Activated CD4-positive, alpha-beta T cell treated with anti-CD3 and anti-CD28 coated beads, Interleukin-2, amount 50 U/mL, for 4 hours (primary cell): ENCODE data around the gene TEX261.
A peak's percentile ranks its signal among the peaks of the same experiment; 100 is the strongest.

ENCODE experiments used
- DNase-seq, 2 experiments: peaks; one replicate each; pipeline ENCODE4 v3.0.0-alpha.2; 2020

Gene TEX261

DNA sequence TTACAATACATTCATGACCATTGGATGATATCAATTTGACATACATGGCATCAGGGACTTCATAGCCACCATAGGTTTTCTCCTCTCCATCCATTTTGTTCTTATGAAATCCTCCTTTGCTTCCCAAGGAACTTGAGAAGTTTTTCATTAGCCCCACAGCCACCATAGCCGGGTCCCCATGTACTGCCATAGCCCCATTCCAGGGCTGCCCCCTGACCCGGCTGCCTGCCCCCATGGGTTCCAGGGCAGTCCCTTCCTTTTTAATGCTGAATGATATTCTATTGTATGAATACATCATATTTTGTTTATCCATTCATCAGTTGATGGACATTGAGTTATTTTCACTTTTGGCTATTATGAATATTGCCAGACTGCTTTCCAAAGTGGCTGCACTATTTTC is 38.5 kb downstream of the TEX261 start:
- DNase-seq: no peak

DNA sequence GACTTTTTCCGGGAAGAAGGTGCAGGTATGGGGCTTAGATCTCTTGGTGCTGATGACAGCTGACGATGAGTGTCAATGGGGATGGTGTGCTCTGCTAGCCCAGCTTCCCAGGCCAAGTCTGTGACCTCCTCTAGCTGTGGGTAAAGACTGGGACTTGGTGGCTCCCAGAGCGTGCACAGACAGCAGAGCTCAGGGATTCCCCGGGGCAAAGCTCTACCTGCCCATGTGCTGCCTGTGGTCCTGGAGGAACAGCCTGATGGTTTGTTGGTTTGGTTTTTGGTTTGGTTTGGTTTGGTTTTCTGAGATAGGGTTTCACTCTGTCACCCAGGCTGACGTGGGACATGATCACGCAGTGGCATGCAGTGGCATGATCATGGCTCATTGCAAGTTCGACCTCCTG is 39.8 kb downstream of the TEX261 start:
- no peak for DNase-seq

DNA sequence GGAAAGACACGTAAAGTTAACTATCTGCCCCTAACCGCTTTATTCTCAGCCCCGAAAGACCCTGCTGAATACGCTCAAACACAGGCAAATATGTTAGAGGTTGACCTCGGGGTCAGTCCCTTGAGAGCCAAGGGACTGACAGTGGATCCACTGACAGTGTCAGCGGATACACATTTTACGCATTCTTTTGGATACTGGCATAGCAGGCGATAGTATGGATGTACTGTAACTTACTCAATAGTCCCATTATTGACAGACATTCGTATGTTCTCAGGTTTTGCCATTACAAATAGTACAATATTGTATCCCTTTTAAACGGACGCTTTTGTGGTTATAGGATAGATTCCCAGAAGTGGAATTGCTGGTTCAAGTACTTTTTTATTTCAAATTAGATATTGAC is 45.6 kb downstream of the TEX261 start:
- DNase-seq: no peak

DNA sequence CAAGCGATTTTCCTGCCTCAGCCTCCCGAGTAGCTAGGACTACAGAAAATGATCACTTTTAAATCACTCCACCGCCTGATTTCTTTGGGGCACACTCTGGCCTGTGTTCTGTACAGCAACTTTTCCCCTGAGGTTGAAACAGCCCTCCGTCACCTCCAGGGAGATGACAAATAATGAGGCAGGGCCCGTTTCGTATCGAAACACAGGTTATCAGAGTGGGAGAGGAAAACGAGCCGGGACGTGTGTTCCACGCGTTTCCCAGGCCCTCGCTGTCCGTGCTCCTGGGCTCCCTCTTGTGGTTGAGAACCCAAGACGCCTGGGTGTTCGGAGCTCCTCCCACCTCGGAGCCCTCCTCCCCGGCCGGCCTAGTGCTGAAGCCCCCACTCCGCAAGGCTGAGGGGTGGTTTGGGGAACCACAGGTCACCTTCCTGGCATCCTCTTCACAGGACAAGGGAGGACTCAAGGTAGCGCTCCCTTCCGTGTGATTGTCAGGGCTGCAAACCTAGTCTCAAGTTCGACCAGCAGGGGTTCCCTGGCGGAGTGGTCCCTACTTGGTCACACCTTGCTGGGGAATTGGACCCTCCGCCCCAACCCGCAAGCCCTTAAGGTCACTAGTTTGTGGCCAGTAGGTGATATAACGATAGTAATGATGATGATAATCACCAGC is 46.2 kb downstream of the TEX261 start:
- DNase-seq: peak; percentile 76 to 80

DNA sequence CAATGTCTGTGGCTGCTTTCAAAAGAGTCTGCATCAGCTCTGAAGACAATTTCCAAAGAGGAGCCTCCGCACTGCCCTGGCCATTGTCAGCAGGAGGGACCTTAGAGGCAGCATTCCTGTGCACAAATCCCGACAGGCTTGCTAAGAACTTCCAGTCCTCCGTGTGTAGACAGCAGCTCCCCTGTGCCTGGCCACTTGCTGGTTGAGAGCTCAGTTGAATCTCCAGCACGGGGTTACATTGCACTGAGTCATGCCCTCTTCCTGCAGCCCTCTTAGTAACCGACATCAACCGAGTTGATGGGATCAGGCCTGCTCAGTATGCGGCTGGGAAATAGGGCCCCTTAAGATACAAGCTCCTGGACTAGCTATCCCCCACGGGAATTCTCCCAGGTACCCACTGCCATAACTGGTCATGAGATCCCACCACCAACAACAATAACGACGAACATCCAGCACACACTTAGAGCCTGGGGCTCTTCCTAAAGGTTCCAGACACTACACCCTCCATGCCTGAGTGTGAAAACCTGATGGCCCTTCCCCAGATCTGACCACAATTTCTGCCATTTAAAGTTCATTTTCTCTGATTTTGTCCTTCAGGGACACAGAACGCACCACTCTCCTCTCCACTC is 47.0 kb downstream of the TEX261 start:
- DNase-seq: no peak

DNA sequence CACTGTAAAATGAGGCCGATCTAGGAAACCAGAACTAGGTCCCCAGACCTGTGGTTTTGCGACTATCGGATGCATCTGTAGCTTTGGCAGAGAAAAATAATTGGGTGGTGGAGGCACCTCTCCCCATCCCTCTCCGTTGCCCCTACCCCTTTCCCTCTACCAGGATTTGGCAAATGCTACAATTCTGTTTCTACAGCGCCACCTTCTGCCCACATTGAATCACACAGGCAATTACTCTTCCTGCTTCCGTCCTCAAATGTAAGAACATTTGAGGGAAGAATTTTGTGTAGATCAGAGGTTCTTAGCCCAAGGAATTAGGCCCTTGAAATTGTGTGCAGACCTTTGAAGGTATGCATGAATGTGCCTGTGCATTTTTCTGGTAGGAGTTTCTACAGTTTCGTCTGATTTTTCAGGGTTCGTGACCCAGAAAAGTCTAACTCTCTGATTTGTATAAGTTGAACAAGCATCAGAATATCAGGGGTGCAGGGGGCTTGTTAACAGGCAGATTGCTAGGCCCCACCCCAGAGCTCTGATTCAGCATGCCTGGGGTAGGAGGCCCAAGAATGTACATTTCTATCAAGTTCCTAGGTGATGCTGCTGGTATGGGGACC is 47.7 kb downstream of the TEX261 start:
- peak; percentile 29 to 49 for DNase-seq

DNA sequence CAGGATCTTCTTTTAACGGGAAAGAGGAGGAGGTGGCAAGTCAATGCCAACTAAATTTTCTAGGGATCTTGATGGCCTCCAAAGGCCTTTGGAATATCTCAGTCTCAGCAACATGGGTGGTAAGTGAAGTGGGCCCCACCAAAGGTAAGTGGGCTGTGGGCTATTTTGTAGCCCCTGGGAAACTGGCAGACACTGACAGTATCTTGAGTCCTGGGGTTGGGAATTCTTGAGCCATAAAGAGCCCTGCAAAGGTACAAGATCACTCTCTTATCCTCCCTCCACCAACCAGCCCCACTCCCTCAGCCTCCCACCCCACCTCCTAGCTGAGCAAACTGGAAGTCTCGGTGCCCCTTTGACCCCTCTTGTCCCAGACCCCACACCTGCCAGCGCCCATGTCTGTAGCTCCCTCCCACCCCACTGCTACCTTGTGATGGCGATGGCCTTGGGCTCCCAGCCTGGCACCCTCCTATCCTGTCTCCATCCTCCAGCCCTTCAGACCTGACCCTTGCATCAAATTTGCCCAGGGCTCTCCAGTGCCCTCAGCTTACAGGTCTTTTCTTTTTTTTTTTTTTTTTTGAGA is 50.5 kb downstream of the TEX261 start:
- no peak for DNase-seq

DNA sequence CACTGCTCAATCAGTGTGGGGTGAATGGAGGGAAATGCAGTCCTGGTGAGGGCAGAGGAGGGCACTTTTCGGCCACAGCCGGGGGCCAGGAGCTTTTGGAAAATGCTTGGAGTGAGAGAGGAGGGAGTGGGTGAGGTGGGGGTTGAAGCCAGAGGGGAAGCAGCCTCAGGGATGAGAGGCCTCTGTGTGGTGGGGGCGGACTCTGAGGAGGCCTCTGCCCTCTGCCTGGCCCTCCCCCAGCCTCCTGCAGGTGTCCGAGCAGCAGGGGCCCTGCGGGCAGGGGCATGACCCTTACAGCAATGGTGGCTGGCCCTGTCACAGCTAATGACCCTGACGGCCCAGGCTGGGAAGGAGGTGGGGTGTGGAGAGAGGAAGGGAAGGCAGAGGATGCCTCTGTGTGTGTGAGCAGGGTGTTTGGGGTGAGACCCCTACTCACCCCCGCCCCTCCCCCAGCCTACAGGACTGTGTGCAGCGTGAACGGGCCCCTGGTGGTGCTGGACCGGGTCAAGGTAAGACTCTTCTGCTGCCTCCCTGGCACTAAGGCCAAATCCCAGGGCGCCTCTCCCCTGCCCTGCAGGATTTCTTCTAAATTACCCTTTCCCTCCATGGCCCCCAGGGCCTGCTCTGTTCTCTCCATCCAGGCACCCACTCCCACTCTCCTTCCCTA is 51.3 kb downstream of the TEX261 start:
- DNase-seq: no peak

DNA sequence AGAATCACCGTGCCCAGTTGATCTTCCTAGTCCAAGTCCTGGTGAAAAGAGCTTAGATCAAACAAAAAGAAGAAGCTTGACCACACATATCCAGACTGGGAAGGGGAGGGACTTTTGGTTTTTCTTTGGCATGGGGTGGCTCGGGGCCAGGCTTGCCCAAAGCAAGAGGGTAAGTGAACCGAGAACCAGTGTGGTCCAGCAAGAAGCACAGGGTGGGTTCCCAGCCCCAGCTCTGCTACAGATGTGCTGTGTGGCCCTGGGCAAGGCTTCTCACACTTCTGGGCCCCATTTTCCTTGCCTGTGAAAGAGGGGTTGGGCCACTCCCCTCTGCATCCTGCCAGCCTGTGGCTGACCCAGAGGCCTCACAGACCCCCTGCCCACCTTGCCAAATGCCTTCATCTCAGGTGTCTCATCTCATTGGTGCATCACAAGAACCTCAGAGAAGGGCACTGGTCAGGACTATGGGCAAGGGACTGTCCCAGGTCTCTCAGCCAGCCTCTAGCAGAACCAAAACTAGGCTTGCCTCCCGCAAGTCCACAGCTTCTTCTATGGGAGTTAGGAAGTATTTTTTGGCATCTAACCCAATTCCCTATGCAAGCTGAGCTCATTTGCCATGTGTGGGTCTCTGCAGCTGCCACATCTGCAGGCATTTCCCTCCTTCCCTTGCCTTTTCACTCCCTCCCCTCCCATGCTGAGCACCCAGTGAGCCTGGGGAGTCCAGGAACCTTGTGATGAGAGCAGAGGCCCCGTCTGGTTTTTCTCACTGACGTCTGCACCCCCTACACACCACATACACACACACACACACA is 52.1 kb downstream of the TEX261 start:
- DNase-seq: no peak

DNA sequence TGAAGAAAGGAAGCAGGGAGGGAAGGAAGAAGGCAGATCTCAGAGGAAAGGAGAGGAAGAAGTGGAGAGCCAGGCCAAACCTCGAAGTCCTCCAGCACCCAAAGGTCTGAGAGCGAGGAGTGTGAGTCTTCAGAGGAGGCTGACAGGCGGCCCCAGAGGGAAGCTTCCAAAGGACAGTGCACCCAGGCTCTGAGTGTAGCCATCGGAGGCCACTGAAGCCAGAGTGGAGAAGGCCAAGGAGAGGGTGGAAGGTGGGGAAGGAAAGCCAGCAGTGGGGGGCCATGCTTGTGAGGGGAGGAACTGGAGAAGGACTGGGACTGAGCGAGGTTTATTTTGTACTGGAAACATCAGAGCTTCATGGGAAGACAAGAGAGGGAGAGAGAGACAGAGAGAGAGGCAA is 53.0 kb downstream of the TEX261 start:
- DNase-seq: no peak

DNA sequence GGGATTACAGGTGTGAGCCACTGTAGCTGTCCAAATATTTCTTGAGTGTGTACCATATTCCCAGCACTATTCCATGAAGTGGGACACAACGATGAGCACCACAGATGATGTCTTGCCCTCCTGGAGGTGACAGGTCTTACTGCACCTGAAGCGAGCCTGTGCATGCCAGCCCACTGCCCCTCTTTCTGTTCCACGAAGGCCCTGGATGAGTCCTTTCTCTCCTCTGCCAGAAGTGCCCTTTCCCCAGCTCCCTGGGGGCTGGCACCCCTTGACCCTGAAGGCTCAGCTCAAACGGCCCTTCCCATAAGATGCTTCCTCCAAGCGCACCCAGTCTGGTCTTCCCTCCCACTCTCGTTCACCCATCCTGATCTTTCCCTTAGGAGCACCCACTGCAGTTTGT is 53.5 kb downstream of the TEX261 start:
- no peak for DNase-seq

DNA sequence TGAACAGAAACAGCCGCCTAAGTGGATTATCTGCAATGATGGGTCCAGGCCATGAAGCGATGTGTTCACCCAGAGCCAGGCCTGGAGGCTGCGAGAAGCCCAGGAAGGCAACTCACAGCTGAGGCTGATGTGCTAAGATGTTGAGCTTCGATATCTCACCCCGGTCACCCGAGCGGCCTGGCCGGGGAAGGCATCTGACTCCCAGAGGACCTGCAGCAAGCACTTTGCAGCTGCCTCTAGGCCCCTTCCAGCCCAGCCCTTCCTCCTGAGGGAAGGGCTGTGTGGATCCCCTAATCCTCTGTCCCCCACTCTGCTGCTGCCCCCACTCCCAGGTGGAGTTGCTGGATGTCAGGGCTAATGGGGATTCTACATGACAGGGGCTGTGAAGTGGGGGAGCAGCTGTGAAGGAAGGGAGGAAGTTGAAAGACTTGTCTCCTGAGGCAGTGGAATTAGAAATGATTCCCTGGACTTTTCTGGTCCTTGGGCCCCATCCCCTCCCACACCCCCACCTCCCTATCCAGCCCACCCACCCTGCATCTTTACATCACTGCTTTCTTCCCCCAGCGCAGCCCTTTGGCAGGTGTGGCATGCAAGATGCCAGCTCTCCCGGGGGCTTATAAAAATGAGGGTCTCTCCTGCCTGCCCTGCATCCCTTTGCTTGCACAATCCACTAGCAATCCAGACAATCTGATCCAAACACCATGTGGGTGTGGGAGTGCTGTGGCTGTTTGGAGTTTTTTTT is 54.7 kb downstream of the TEX261 start:
- DNase-seq: no peak

DNA sequence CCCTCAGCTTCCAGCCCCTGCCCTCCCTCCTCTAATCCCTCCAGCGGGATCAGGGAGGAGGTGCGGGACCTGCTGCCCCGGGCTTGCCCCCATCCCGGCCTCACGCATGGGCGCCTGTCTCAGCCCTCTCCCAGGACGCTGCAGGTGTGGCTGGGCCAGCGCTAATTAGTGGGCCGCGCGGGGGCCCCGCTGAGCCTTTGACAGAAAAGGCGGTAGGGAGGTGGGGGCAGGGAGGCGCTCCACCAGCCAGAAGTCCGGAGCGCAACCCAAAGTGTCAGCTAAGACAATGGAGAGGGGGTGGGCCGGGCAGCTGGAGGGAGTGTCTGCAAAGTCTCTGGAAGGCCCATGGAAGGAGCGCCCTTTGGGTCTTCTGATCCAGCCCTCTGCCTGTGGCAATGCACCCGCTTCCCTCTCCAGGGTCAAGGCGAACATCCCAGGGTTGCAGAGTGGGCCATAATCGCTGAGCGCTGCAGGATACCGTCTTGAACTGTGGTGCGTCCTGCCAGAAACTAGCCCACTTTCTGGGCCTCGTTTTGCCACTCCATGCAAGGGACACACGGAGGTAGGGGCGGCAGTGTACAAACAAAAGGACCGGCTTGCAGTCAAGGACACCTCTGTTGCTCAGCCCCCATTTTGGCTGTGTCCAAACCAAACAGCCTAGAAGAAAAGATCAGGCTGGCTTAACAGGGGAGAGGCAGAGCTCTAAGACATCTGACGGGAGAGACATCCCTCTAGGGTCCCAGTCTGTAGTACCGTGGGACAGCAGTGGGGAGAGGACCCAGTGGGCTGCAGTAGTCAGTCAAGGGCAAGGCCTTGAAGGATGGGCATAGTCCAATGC is 55.5 kb downstream of the TEX261 start:
- DNase-seq: no peak

DNA sequence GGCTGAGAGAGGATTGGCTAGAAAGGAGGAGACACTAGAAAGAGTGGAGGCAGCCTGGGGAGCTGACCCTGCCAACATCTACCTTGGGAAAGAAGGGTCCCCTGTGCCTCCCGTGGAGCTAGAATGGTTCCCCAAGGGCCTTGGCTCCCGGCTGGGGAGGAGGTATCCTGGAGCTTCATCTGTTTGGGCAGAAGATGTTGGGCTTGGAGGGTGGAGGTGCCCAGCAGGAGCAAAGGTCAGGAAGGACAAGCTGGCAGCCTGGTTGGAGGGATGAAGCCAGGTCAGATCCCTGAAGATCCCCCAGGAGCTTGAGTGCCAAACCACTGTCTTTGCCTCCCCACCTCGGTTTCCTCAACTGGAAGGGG is 56.1 kb downstream of the TEX261 start:
- DNase-seq: no peak

DNA sequence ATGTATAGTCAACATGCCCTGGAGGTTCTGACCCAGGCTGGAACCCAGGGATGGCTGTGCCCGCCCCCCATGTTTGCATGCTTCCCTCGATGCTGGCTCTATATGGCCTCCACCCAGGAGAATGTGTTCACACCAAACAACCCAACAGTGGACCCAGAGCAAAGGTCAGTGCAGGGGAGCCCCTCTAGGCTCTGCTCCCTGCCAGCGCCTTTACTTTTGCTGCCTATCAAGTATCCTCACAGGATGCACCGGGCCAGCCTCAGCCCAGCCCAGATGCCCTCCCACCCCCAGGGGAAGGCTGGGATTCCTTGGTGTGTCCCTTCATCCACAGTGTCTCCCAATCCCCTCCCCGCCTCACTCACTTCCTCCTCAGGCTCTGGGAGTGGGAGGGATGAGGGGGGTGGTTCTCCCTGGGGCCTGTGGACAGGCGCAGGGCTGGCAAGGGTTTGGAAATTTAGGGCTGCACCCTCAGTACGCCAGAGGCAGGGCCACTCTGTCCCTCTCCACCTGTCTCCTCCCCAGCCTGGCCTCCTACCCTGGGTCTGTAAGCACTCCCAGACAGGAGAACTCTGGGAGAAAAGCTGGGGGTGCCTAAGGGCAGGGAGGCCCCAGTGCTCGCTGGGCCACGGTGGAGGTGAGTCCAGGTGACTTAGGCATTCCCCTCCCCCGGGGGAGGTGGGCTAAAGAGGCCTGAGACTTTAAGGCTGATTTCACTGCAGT is 56.6 kb downstream of the TEX261 start:
- no peak for DNase-seq

DNA sequence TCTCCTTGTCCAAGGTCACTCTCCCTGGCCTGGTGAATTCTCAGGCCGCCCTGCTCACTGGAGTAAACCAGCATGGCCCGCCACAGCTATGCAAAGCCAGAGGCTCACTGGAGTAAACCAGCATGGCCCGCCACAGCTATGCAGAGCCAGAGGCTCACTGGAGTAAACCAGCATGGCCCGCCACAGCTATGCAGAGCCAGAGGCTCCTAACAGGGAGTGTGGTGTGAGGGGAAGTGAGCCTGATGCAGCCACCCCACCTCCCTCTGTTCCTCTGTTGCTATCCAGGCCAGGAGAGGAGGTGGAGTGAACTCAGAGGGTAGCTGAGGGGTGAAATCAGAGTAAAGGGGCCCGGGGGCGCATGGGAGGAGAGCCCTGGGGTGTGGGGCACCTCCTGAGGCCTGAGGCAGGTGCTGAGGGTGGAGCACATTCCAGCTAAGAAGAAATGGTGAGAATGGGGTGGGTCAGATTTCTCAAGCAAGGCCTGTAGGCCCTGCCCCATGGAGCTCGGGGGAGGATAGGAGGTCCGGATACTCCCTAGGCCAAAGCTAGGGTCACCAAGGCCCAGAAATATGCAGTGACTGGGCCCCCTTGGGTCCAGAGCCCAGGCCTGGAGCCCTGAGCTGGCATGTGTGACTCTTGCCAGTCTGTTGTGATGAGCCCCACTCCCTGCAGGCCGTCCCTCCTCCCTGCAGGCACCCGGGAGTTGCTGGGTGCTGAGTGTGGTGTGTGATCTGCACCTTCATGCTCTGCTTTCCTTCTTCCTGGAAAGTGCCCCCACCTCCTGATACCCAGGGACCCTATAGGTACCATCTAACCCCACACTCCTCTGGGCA is 57.5 kb downstream of the TEX261 start:
- DNase-seq: no peak

DNA sequence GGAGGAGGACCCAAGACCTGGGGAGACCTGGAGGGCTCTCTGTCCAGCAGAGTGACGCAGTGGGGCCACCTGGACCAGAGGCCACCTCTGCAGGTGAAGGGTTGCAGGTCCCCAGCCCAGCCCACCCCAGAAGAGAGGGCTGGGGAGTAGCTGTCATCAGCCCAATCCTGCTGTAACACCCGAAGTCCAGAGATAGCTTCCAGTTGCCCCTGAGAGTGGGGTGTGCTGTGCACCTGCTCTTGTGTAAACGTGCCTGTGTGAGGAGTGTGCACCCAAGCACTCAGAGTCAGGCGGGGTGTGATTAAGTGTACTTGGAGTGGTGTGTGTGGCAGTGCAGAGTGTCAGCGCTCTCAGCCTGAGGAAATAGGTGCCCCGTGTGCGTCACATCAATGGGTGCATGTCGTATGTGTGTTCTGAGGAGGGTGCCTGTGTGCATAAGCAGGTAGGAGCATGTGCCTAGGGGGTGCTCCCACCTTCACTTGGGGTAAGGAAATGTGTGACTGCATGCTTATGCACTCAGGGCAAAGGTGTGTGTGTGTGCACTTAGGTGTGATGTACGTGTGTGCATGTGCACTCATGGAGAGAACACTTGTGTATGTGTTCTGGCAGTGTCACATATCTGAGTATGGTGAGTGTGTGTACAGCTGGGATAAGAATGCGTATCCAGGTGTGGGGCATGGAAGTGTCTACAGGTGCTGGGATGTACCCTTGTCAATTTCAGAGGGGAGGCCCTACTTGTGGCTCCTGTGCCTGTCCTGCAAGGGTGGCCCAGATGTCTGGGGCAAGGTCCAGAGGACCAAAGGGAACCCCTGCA is 58.3 kb downstream of the TEX261 start:
- no peak for DNase-seq
